Heart left ventricle (tissue), 16 donors: ENCODE data around the gene ADAM15. TPM values are rescaled to one million over a fixed set of nuclear protein-coding genes. Genes with fewer than 3 reads are reported as not detected.
A peak's percentile ranks its signal among the peaks of the same experiment; 100 is the strongest.

Source experiments
- ATAC-seq, 4 donors: fragments of 200-7000 bp; cut with Tn5 transposase; one replicate each; pipeline ENCODE4 v1.9.1; 2020 to 2022; ENCODE audit warnings: moderate library complexity in 4 of 4, mild to moderate bottlenecking in 3 of 4, moderate number of reproducible peaks in 1 of 4
- DNase-seq, 5 donors: peaks; one replicate each; pipeline ENCODE4 v3.0.0-alpha.2; 2020
- H3K27ac ChIP-seq, 12 donors: fragments of 200-600 bp; sonication (generic) in 4 of 12; one replicate each; pipeline versions ENCODE4 v1.5.0 to v1.8.0; 2016 to 2022; ENCODE audit warnings: mild to moderate bottlenecking in 2 of 12
- H3K27me3 ChIP-seq, 9 donors: fragments of 200-600 bp; sonication (generic) in 2 of 9; one replicate each; pipeline versions ENCODE4 v1.5.1 to v1.8.0; 2016 to 2022; ENCODE audit warnings: mild to moderate bottlenecking in 3 of 9
- H3K36me3 ChIP-seq, 9 donors: fragments of 200-600 bp; sonication (generic) in 2 of 9; one replicate each; pipeline versions ENCODE4 v1.5.0 to v1.8.0; 2018 to 2022; ENCODE audit warnings: mild to moderate bottlenecking in 2 of 9
- H3K4me1 ChIP-seq, 12 donors: fragments of 200-600 bp; sonication (generic) in 4 of 12; one replicate each; pipeline versions ENCODE4 v1.5.0 to v1.8.0; 2016 to 2022; ENCODE audit warnings: mild to moderate bottlenecking in 3 of 12
- H3K4me3 ChIP-seq, 12 donors: fragments of 200-600 bp; sonication (generic) in 4 of 12; one replicate each; pipeline versions ENCODE4 v1.5.0 to v1.8.0; 2017 to 2022; ENCODE audit warnings: mild to moderate bottlenecking in 9 of 12, moderate library complexity in 4 of 12
- H3K9me3 ChIP-seq, 12 donors: fragments of 200-600 bp; sonication (generic) in 4 of 12; one replicate each; pipeline versions ENCODE4 v1.5.0 to v1.8.0; 2016 to 2022; ENCODE audit warnings: mild to moderate bottlenecking in 1 of 12
- POLR2A ChIP-seq, 2 donors: fragments of 450-650 bp; IDR thresholded peaks; one replicate each; pipeline ENCODE4 v1.6.1; 2017; ENCODE audit warnings: antibody characterized with exemption in 2 of 2, mild to moderate bottlenecking in 2 of 2, moderate library complexity in 2 of 2
- WGBS, 4 donors: extraction: QIAGEN DNeasy Blood & Tissue Kit in 2 of 4; methylation state at CpG; one replicate each; pipeline versions ENCODE4 v1.1.5 to v1.1.7; 2013 to 2018; 5-methylcytosine and 5-hydroxymethylcytosine counted together
- intact Hi-C, 10 donors: fragments of 100-400 bp; cut with DNase I; formaldehyde crosslinking; loops; one replicate each; pipeline versions ENCODE4 v1.11.1 to v1.14.2; 2022
- polyA plus RNA-seq, 2 donors: library from polyadenylated mRNA; stranded (reverse); fragments of 200-250 nt; gene quantifications; one replicate each; pipeline ENCODE4 v1.2.3, GENCODE V29; 2013
- total RNA-seq, 9 donors: library from RNA; depleted of rRNA in 2 of 9; stranded (reverse); fragments of >200 nt in 2 of 9; fragmentation: NEBNext Ultra II Directional in 3 of 9; extraction: Animal tissue kit (Norgen Biotek cat#: 25700) in 3 of 9; gene quantifications; one replicate each; pipeline versions ENCODE4 v1.1.0 to v1.2.4, GENCODE V29; 2016 to 2023
- TF ChIP-seq, protein P1 (sequence below), 12 donors: fragments of 200-600 bp; sonication (generic) in 4 of 12; IDR thresholded peaks; one replicate each; pipeline versions ENCODE4 v1.5.0 to v1.8.0; 2018 to 2022; ENCODE audit warnings: antibody characterized with exemption in 12 of 12, mild to moderate bottlenecking in 5 of 12
- donor health status: ischemic (EF 13 %, LVEDD 7.1; RV severe dilation, severe dysfunction).
- donor health status: healthy with polysubstance abuse.
- donor health status: DM: no; HTN: yes; CAD: no.
- donor health status: DM: no; HTN: no; CAD: no.
- donor health status: ischemic (EF 25% LVEDD 6.9; RV normal size, moderate dysfunction).
- donor health status: ischemic (EF 25% LVEDD 5.7; RV mildly dilated, moderate dysfunction).
- donor health status: healthy.
- donor health status: DM: yes; HTN: yes; CAD: no.
- donor health status: ischemic (EF 35%, LVEDD 5.7; RV mildly dilated, moderate dysfunction).
- donor health status: nonischemic (EF 11% LVEDD 7.7; RV severe dilation, severe dysfunction).
- donor health status: DM: yes; HTN: yes; CAD: no.
- donor health status: PGD.
- donor health status: ischemic (EF 29% LVEDD 5.4; RV normal size, mild dysfunction).
- donor health status: nonischemic (EF 23%, LVEDD 6.1; RV moderate dilation, normal function).

The ADAM15 gene
- total and polyA plus RNA-seq, 11 donors: 55.8 to 199 (median 84.2) TPM

- Histone ChIP-seq H3K27ac (no peak overlapping the region), H3K27me3 (no peaks in the 10 kb centered on the region), H3K4me3 (no peak overlapping the region), H3K4me1 (peaks cover 0 to 29% (median 0%) of the 10 kb centered on the region in 12 donors), H3K9me3 (no peaks in the 10 kb centered on the region), H3K36me3 (no peaks in the 10 kb centered on the region)
- DNase-seq: no peak
- peak in 3 of 4 donors; percentile 29 to 36 (median 30) for ATAC-seq
- intact Hi-C loops: no loop called here
- no peak for TF ChIP-seq POLR2A (IDR thresholded peaks at IDR 0.05)
- TF ChIP-seq, protein P1, sequence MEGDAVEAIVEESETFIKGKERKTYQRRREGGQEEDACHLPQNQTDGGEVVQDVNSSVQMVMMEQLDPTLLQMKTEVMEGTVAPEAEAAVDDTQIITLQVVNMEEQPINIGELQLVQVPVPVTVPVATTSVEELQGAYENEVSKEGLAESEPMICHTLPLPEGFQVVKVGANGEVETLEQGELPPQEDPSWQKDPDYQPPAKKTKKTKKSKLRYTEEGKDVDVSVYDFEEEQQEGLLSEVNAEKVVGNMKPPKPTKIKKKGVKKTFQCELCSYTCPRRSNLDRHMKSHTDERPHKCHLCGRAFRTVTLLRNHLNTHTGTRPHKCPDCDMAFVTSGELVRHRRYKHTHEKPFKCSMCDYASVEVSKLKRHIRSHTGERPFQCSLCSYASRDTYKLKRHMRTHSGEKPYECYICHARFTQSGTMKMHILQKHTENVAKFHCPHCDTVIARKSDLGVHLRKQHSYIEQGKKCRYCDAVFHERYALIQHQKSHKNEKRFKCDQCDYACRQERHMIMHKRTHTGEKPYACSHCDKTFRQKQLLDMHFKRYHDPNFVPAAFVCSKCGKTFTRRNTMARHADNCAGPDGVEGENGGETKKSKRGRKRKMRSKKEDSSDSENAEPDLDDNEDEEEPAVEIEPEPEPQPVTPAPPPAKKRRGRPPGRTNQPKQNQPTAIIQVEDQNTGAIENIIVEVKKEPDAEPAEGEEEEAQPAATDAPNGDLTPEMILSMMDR (IDR thresholded peaks at IDR 0.05): no peak
- WGBS, 4 donors: 52 to 67% (median 55%) methylated on average over 8 of the region's 8 CpGs
Measured at GRCh38 chr1:155038602-155039307, 12.4 kb upstream of the ADAM15 start.

DNA sequence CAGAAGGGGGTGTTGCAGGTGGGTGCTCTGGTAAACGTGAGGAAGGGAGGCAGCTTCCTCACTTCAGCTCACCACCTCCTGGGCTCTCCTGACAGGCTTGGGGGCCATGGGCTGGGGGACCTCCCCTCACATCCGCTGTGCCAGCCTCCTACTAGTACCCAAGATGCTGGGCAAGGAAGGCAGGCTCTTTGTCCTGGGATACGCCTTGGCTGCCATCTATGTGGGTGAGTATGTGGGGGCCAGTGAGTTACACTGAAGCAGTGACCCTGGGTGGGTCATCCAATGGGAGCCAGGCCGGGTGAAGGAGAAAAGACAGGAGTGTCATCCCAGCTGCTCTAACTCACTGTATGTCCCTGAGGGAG lies 11.8 kb upstream of the ADAM15 start:
- no peak for ATAC-seq
- no peak for DNase-seq
- Histone ChIP-seq H3K4me3 (no peak overlapping the region), H3K4me1 (peaks cover 0 to 34% (median 0%) of the 10 kb centered on the region in 12 donors), H3K27ac (no peak overlapping the region), H3K36me3 (no peaks in the 10 kb centered on the region), H3K9me3 (no peaks in the 10 kb centered on the region), H3K27me3 (no peaks in the 10 kb centered on the region)
- intact Hi-C loops: no loop called here
- 74 to 90% (median 82%) methylated on average over 3 to 4 of the region's 4 CpGs for WGBS, 4 donors
- no peak for TF ChIP-seq POLR2A (IDR thresholded peaks at IDR 0.05)
- TF ChIP-seq, protein P1 (IDR thresholded peaks at IDR 0.05): no peak

DNA sequence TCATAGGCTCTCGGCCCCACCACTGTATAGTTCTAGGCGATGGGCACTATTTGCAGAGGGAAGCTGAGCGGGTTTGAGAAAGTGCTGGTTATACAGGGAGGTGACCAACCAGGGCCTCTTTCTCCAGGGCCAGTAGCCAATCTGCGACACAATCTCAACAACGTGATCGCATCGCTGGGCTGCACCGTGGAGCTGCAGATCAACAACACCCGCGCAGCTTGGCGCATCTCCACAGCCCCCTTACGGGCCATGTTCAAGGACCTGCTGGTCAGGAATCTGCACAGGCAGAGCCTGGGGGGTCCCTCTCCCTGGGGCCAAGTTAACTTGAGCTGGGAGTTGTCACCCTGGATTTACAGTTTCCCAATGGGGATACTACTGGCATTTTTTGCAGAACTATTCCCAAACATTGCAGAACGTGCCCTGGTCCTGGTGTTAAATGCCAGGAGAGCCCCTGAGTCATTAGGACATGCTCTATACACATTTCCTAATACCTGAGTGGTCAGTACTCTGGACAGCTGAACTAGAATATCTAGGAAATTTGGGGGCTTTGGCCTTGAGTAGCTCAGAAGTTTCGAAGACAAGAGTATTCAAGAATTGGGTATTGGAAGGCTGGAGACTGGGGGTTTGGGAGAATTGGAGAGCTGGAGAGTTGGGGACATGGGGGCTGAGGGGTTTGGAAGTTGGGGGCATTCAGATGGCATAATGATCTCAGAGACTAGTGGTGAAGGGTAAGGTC lies 10.6 kb upstream of the ADAM15 start:
- H3K4me1 ChIP-seq: peaks cover 0 to 42% (median 10%) of the 10 kb centered on the region in 12 donors
- no peaks in the 10 kb centered on the region for H3K9me3 ChIP-seq
- intact Hi-C loops: no loop called here
- no peaks in the 10 kb centered on the region for H3K27me3 ChIP-seq
- H3K36me3 ChIP-seq: no peaks in the 10 kb centered on the region
- no peak for ATAC-seq
- 82 to 91% (median 90%) methylated on average over 14 of the region's 14 CpGs for WGBS, 4 donors
- TF ChIP-seq, protein P1 (IDR thresholded peaks at IDR 0.05): no peak
- TF ChIP-seq POLR2A (IDR thresholded peaks at IDR 0.05): no peak
- no peak overlapping the region for H3K27ac ChIP-seq
- H3K4me3 ChIP-seq: no peak overlapping the region
- no peak for DNase-seq

- H3K36me3 ChIP-seq: no peaks in the 10 kb centered on the region
- DNase-seq (no peak), ATAC-seq (no peak)
- WGBS, 4 donors: 80 to 84% (median 82%) methylated on average over 5 of the region's 5 CpGs
- intact Hi-C loops: no loop called here
- no peak overlapping the region for H3K27ac ChIP-seq
- TF ChIP-seq, protein P1 (IDR thresholded peaks at IDR 0.05): no peak
- no peak for TF ChIP-seq POLR2A (IDR thresholded peaks at IDR 0.05)
- peaks cover 0 to 27% (median 10%) of the 10 kb centered on the region in 12 donors for H3K4me1 ChIP-seq
- no peaks in the 10 kb centered on the region for H3K27me3 ChIP-seq
- H3K4me3 ChIP-seq: no peak overlapping the region
- no peaks in the 10 kb centered on the region for H3K9me3 ChIP-seq
Measured at GRCh38 chr1:155042789-155043188, 8.3 kb upstream of the ADAM15 start.
